NB4 (cell line): Measurements from ENCODE around the gene ARSB.

Experiments used
- DNase-seq: peaks from one replicate; pipeline ENCODE4 v3.0.0; 2010; ENCODE audit warnings: low read depth
- H3K4me3 ChIP-seq: one replicate; pipeline ENCODE4 v1.5.1; 2011; ENCODE audit warnings: mild to moderate bottlenecking, low read depth, low read length, moderate library complexity
- CTCF ChIP-seq: IDR thresholded peaks from one replicate; pipeline ENCODE4 v1.5.1; 2012; ENCODE audit warnings: low read depth, low read length
- MAX ChIP-seq: IDR thresholded peaks from 2 replicates; pipeline ENCODE4 v1.6.1; 2011; ENCODE audit warnings: low read depth, low read length
- MYC ChIP-seq: IDR thresholded peaks from 2 replicates; pipeline ENCODE4 v1.6.1; 2011; ENCODE audit warnings: low read depth, low read length
- POLR2A ChIP-seq: IDR thresholded peaks from 2 replicates; pipeline ENCODE4 v1.6.1; 2011; ENCODE audit warnings: mild to moderate bottlenecking; ENCODE audit not compliant: insufficient read length; ENCODE audit errors: extremely low read depth

The ARSB gene

GRCh38 chr5:78821536-78822021 is 163.5 kb downstream of the ARSB start:
- no peak for DNase-seq
- H3K4me3 ChIP-seq = no peak overlapping the region
- TF ChIP-seq MAX (no peak), MYC (no peak), CTCF (no peak), POLR2A (no peak)

- no peak for DNase-seq
- TF ChIP-seq MAX (no peak), POLR2A (no peak), MYC (no peak), CTCF (no peak)
- no peak overlapping the region for H3K4me3 ChIP-seq
Observed at GRCh38 chr5:78819707-78820106, 165.4 kb downstream of the ARSB start.

- no peak for DNase-seq
- no peak for TF ChIP-seq POLR2A
- TF ChIP-seq MYC = no peak
- no peak for TF ChIP-seq MAX
- TF ChIP-seq CTCF = no peak
- no peak overlapping the region for H3K4me3 ChIP-seq
Observed at GRCh38 chr5:78819166-78819565, 165.9 kb downstream of the ARSB start.

GRCh38 chr5:78816143-78816765 is 168.9 kb downstream of the ARSB start:
- TF ChIP-seq MYC (no peak), MAX (no peak), CTCF (no peak), POLR2A (no peak)
- no peak overlapping the region for H3K4me3 ChIP-seq
- no peak for DNase-seq

- TF ChIP-seq CTCF (no peak), MAX (no peak), POLR2A (no peak), MYC (no peak)
- peak; percentile 38 for DNase-seq
Observed at GRCh38 chr5:78813906-78814530, 171.1 kb downstream of the ARSB start.

More at GRCh38 chr5:78813906-78814530, 171.1 kb downstream of the ARSB start:
- no peak overlapping the region for H3K4me3 ChIP-seq
